GM23338 (cell line): Measurements from ENCODE around the gene TCF12. TPM values are rescaled to one million over a fixed set of nuclear protein-coding genes. Genes with fewer than 3 reads are reported as not detected.

Experiments used
- ATAC-seq: fragments of 200-7000 bp; cut with Tn5 transposase; 3 replicates; pipeline ENCODE4 v1.9.1; 2020
- DNase-seq: peaks from one replicate; pipeline ENCODE4 v3.0.0-alpha.2; 2015; ENCODE audit warnings: low spot score
- H2AFZ ChIP-seq: fragments of 200-600 bp; sonication (generic); 2 replicates; pipeline ENCODE4 v1.8.0; 2016; ENCODE audit warnings: antibody characterized with exemption, mild to moderate bottlenecking, moderate library complexity
- H3F3A ChIP-seq: fragments of 200-600 bp; sonication (generic); replicated peaks from 2 replicates; pipeline ENCODE4 v1.8.0; 2017; ENCODE audit warnings: antibody characterized with exemption, mixed run types, low read depth
- H3K27ac ChIP-seq: fragments of 200-600 bp; sonication (generic); 2 replicates; pipeline ENCODE4 v1.6.1; 2016; ENCODE audit warnings: low read depth
- H3K27me3 ChIP-seq: fragments of 200-600 bp; sonication (generic); 2 replicates; pipeline ENCODE4 v1.8.0; 2016; ENCODE audit warnings: mild to moderate bottlenecking, mixed run types, moderate library complexity; ENCODE audit not compliant: insufficient read depth
- H3K36me3 ChIP-seq: fragments of 200-600 bp; sonication (generic); 2 replicates; pipeline ENCODE4 v1.8.0; 2016; ENCODE audit warnings: mild to moderate bottlenecking; ENCODE audit not compliant: insufficient read depth
- H3K4me1 ChIP-seq: fragments of 200-600 bp; sonication (generic); 2 replicates; pipeline ENCODE4 v1.8.0; 2016; ENCODE audit warnings: mild to moderate bottlenecking, moderate library complexity; ENCODE audit not compliant: insufficient read depth
- H3K4me2 ChIP-seq: fragments of 200-600 bp; sonication (generic); 2 replicates; pipeline ENCODE4 v1.7.1; 2017; ENCODE audit warnings: mixed run types
- H3K4me3 ChIP-seq: fragments of 200-600 bp; sonication (generic); 2 replicates; pipeline ENCODE4 v1.6.1; 2016; ENCODE audit warnings: mixed run types
- H3K79me2 ChIP-seq: fragments of 200-600 bp; sonication (generic); replicated peaks from 2 replicates; pipeline ENCODE4 v1.8.0; 2017; ENCODE audit warnings: mild to moderate bottlenecking; ENCODE audit not compliant: insufficient read depth
- H3K9me2 ChIP-seq: fragments of 200-600 bp; sonication (generic); 2 replicates; pipeline ENCODE4 v1.8.0; 2017; ENCODE audit not compliant: insufficient read depth
- H4K20me1 ChIP-seq: fragments of 200-600 bp; sonication (generic); replicated peaks from 2 replicates; pipeline ENCODE4 v1.8.0; 2017; ENCODE audit warnings: mild to moderate bottlenecking; ENCODE audit not compliant: insufficient read depth
- H3K27ac Mint-ChIP-seq: 2 replicates; pipeline ENCODE4 v1.8.0; 2020; ENCODE audit warnings: inconsistent platforms, mild to moderate bottlenecking, moderate library complexity, mixed read lengths
- H3K27me3 Mint-ChIP-seq: 3 replicates; pipeline ENCODE4 v1.8.0; 2022; ENCODE audit warnings: low read depth, mild to moderate bottlenecking, moderate library complexity, mixed read lengths, inconsistent platforms; ENCODE audit not compliant: insufficient read depth, poor library complexity
- H3K36me3 Mint-ChIP-seq: 3 replicates; pipeline ENCODE4 v1.8.0; 2021; ENCODE audit warnings: low read depth, mild to moderate bottlenecking, inconsistent platforms, moderate library complexity, mixed read lengths
- H3K4me1 Mint-ChIP-seq: 3 replicates; pipeline ENCODE4 v1.8.0; 2020; ENCODE audit warnings: mild to moderate bottlenecking, inconsistent platforms, mixed read lengths
- H3K4me3 Mint-ChIP-seq: 3 replicates; pipeline ENCODE4 v1.8.0; 2021; ENCODE audit warnings: moderate library complexity, mild to moderate bottlenecking, inconsistent platforms, mixed read lengths
- H3K9me3 Mint-ChIP-seq: 3 replicates; pipeline ENCODE4 v1.8.0; 2020; ENCODE audit warnings: moderate library complexity, mild to moderate bottlenecking, inconsistent platforms, mixed read lengths
- CTCF ChIP-seq, 2 experiments: fragments of 200-600 bp in 1 of 2; sonication (generic) in 1 of 2; conservative IDR thresholded peaks; 2 replicates each; pipeline versions ENCODE4 v1.5.1 to v1.6.1; 2016 to 2017; ENCODE audit warnings: antibody characterized with exemption in 2 of 2, low read depth in 2 of 2, mild to moderate bottlenecking in 2 of 2, moderate library complexity in 1 of 2
- EZH2 ChIP-seq: fragments of 200-600 bp; sonication (generic); IDR thresholded peaks from one replicate; pipeline ENCODE4 v1.8.0; 2017; ENCODE audit warnings: antibody characterized with exemption, mild to moderate bottlenecking, low read depth; ENCODE audit not compliant: unreplicated experiment
- EZH2phosphoT487 ChIP-seq: fragments of 200-600 bp; sonication (generic); IDR thresholded peaks from one replicate; pipeline ENCODE4 v1.8.1; 2018; ENCODE audit warnings: antibody characterized with exemption; ENCODE audit not compliant: unreplicated experiment
- JUNB ChIP-seq: IDR thresholded peaks from one replicate; pipeline ENCODE4 v1.6.1; 2016; ENCODE audit warnings: antibody characterized with exemption; ENCODE audit not compliant: unreplicated experiment
- NANOG ChIP-seq: IDR thresholded peaks from 2 replicates; pipeline ENCODE4 v1.6.1; 2016; ENCODE audit warnings: antibody characterized with exemption, borderline replicate concordance
- POLR2AphosphoS5 ChIP-seq: IDR thresholded peaks from 2 replicates; pipeline ENCODE4 v1.6.1; 2016; ENCODE audit warnings: antibody characterized with exemption, low read depth
- ZNF114 ChIP-seq: fragments of 250-450 bp; sonication (Bioruptor Pico); IDR thresholded peaks from 2 replicates; pipeline ENCODE4 v1.5.0; 2020; ENCODE audit warnings: mild to moderate bottlenecking, moderate library complexity
- ZNF331 ChIP-seq: fragments of 250-450 bp; sonication (Bioruptor Pico); IDR thresholded peaks from 2 replicates; pipeline ENCODE4 v1.5.0; 2020; ENCODE audit warnings: low read depth, mild to moderate bottlenecking, moderate library complexity
- polyA plus RNA-seq: library from polyadenylated mRNA; unstranded; fragments of >200 nt; fragmentation: Nextera tagmentation; extraction: Ambion mirVana; gene quantifications from 2 replicates; pipeline ENCODE4 v1.2.1, GENCODE V29; 2016
- total RNA-seq: library from RNA; depleted of rRNA; stranded (reverse); fragments of >200 nt; shearing (Covaris generic); gene quantifications from 2 replicates; pipeline ENCODE4 v1.2.3, GENCODE V29; 2014
- TF ChIP-seq, protein P1 (sequence below): fragments of 250-450 bp; sonication (Bioruptor Pico); IDR thresholded peaks from 2 replicates; pipeline ENCODE4 v1.5.0; 2020; ENCODE audit warnings: mild to moderate bottlenecking, moderate library complexity

The TCF12 gene
- total and polyA plus RNA-seq, 2 experiments from 2014 or later, result 27.6 to 104 TPM

DNA sequence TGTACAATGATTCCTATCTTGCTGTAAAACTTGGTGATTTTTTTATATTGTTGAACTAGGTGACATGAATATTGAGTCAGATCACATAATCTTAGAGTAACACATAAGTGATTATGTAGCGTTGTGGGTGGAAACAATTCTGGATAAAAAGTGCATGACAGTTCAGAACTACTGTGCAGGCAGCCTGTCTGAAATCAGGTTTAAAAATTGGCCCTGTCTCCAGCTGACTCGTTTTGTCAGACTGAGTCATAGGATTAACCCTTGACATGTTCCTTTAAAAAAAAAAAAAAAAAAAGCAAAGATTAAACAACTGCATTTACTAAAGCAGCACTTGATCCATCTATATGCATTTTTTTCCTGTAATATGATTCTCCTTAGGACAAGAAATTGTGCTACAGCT is 297.8 kb downstream of the TCF12 start:
- Histone ChIP-seq H3K36me3 (no peaks in the 10 kb centered on the region), H4K20me1 (no peaks in the 10 kb centered on the region), H3K27me3 (no peaks in the 10 kb centered on the region), H3K4me2 (no peak overlapping the region), H3K4me3 (no peak overlapping the region), H3K27ac (0 out of 2 replicates have a peak overlapping the region, but pooled peaks have one; percentile 1), H3K9me2 (no peaks in the 10 kb centered on the region), H3K79me2 (peaks cover 51% of the 10 kb centered on the region), H3K4me1 (peaks cover 48% of the 10 kb centered on the region), H2AFZ (no peak overlapping the region), H3F3A (no peaks in the 10 kb centered on the region)
- H3K9me3 Mint-ChIP-seq, result no peaks in the 10 kb centered on the region
- ATAC-seq (no peak), DNase-seq (no peak)
- no peaks in the 10 kb centered on the region for H3K36me3 Mint-ChIP-seq
- peaks cover 4% of the 10 kb centered on the region for H3K27me3 Mint-ChIP-seq
- H3K27ac Mint-ChIP-seq, result peak overlapping the region; percentile 66
- TF ChIP-seq NANOG (no peak), CTCF (conservative IDR thresholded peaks at IDR 0.05; ENCODE audit: low read depth in 2 of 2) (no peak)
- no peak overlapping the region for H3K4me3 Mint-ChIP-seq
- H3K4me1 Mint-ChIP-seq, result peaks cover 64% of the 10 kb centered on the region

GRCh38 chr15:57217778-57218598 is 299.5 kb downstream of the TCF12 start:
- no peaks in the 10 kb centered on the region for H3F3A ChIP-seq
- no peak overlapping the region for H3K4me3 Mint-ChIP-seq
- no peak overlapping the region for H3K4me2 ChIP-seq
- H3K27ac Mint-ChIP-seq, result peak overlapping the region; percentile 43
- H3K36me3 Mint-ChIP-seq, result no peaks in the 10 kb centered on the region
- H4K20me1 ChIP-seq, result no peaks in the 10 kb centered on the region
- no peaks in the 10 kb centered on the region for H3K27me3 ChIP-seq
- no peak for DNase-seq
- H3K27ac ChIP-seq, result 0 out of 2 replicates have a peak overlapping the region, but pooled peaks have one; percentile 13
- no peaks in the 10 kb centered on the region for H3K27me3 Mint-ChIP-seq
- peaks cover 57% of the 10 kb centered on the region for H3K4me1 ChIP-seq
- ATAC-seq, result no peak
- no peak for TF ChIP-seq POLR2AphosphoS5
- TF ChIP-seq EZH2phosphoT487, result no peak
- TF ChIP-seq ZNF114 (CRISPR knock-in tag), result no peak
- no peak for TF ChIP-seq JUNB
- TF ChIP-seq EZH2, result no peak
- TF ChIP-seq, protein P1, sequence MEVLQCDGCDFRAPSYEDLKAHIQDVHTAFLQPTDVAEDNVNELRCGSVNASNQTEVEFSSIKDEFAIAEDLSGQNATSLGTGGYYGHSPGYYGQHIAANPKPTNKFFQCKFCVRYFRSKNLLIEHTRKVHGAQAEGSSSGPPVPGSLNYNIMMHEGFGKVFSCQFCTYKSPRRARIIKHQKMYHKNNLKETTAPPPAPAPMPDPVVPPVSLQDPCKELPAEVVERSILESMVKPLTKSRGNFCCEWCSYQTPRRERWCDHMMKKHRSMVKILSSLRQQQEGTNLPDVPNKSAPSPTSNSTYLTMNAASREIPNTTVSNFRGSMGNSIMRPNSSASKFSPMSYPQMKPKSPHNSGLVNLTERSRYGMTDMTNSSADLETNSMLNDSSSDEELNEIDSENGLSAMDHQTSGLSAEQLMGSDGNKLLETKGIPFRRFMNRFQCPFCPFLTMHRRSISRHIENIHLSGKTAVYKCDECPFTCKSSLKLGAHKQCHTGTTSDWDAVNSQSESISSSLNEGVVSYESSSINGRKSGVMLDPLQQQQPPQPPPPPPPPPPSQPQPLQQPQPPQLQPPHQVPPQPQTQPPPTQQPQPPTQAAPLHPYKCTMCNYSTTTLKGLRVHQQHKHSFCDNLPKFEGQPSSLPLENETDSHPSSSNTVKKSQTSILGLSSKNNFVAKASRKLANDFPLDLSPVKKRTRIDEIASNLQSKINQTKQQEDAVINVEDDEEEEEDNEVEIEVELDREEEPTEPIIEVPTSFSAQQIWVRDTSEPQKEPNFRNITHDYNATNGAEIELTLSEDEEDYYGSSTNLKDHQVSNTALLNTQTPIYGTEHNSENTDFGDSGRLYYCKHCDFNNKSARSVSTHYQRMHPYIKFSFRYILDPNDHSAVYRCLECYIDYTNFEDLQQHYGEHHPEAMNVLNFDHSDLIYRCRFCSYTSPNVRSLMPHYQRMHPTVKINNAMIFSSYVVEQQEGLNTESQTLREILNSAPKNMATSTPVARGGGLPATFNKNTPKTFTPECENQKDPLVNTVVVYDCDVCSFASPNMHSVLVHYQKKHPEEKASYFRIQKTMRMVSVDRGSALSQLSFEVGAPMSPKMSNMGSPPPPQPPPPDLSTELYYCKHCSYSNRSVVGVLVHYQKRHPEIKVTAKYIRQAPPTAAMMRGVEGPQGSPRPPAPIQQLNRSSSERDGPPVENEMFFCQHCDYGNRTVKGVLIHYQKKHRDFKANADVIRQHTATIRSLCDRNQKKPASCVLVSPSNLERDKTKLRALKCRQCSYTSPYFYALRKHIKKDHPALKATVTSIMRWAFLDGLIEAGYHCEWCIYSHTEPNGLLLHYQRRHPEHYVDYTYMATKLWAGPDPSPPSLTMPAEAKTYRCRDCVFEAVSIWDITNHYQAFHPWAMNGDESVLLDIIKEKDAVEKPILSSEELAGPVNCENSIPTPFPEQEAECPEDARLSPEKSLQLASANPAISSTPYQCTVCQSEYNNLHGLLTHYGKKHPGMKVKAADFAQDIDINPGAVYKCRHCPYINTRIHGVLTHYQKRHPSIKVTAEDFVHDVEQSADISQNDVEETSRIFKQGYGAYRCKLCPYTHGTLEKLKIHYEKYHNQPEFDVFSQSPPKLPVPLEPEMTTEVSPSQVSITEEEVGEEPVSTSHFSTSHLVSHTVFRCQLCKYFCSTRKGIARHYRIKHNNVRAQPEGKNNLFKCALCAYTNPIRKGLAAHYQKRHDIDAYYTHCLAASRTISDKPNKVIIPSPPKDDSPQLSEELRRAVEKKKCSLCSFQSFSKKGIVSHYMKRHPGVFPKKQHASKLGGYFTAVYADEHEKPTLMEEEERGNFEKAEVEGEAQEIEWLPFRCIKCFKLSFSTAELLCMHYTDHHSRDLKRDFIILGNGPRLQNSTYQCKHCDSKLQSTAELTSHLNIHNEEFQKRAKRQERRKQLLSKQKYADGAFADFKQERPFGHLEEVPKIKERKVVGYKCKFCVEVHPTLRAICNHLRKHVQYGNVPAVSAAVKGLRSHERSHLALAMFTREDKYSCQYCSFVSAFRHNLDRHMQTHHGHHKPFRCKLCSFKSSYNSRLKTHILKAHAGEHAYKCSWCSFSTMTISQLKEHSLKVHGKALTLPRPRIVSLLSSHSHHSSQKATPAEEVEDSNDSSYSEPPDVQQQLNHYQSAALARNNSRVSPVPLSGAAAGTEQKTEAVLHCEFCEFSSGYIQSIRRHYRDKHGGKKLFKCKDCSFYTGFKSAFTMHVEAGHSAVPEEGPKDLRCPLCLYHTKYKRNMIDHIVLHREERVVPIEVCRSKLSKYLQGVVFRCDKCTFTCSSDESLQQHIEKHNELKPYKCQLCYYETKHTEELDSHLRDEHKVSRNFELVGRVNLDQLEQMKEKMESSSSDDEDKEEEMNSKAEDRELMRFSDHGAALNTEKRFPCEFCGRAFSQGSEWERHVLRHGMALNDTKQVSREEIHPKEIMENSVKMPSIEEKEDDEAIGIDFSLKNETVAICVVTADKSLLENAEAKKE (CRISPR knock-in tag), result no peak
- TF ChIP-seq ZNF331, result no peak
- H3K79me2 ChIP-seq, result peaks cover 53% of the 10 kb centered on the region
- peaks cover 70% of the 10 kb centered on the region for H3K4me1 Mint-ChIP-seq
- H3K9me3 Mint-ChIP-seq, result no peaks in the 10 kb centered on the region
- no peaks in the 10 kb centered on the region for H3K36me3 ChIP-seq
- no peak overlapping the region for H2AFZ ChIP-seq
- no peak overlapping the region for H3K4me3 ChIP-seq
- H3K9me2 ChIP-seq, result no peaks in the 10 kb centered on the region
